Astrocyte of the cerebellum (primary cell): Measurements from ENCODE around the gene SEMA4A.
A peak's percentile ranks its signal among the peaks of the same experiment; 100 is the strongest.
"Not testable (repeated sequence)": the region's sequence is repeated elsewhere in the genome, so short reads cannot be mapped to it uniquely, and the experiment has no call there.

Experiments used
- DNase-seq: peaks from one replicate; pipeline ENCODE4 v3.0.0-alpha.2; 2011; ENCODE audit warnings: low read depth
- H3K4me3 ChIP-seq: 2 replicates; pipeline ENCODE4 v1.5.1; 2011; ENCODE audit warnings: mild to moderate bottlenecking, low read depth, low read length, moderate library complexity
- in situ Hi-C: cut with HindIII; loops from 2 replicates; pipeline ENCODE4 v1.10.0; 2017; ENCODE audit warnings: low sequenced_read_pairs
- TF ChIP-seq, protein P1 (sequence below): IDR thresholded peaks from 2 replicates; pipeline ENCODE4 v1.5.1; 2012; ENCODE audit warnings: low read length, low read depth, moderate library complexity, mild to moderate bottlenecking; ENCODE audit errors: missing control alignments

The SEMA4A gene

DNA sequence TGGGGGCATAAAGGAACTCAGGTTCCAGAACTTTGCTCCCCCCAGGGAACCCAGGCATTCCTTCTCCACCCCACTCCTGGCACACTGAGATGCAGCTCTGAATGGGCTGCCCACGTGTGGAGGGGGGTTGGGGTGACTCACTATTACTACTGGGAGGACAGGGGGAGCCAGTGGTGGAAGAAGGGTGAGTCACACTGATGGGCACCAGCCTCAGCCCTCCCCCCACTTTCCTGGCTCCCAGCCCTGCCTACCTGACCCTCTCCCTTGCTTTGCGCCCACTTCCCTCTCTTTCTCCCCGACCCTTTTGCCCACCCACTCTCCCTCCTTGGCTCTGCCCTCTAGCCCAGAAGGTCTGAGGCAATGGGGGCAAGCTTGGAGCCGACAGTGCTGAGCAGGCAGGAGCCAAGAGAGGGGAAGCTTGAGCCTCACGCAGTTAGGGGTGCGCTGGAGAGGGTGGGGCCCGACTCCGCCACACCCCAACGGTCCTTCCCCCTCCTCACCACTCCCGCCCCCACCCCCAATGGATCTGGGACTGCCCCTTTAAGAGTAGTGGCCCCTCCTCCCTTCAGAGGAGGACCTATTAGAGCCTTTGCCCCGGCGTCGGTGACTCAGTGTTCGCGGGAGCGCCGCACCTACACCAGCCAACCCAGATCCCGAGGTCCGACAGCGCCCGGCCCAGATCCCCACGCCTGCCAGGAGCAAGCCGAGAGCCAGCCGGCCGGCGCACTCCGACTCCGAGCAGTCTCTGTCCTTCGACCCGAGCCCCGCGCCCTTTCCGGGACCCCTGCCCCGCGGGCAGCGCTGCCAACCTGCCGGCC lies 39.1 kb upstream of the SEMA4A start, which contains the start of gene LMNA:
Gene LMNA (plus strand): TSS at position 611 of the 818 bp plus-strand sequence. CDS start 208 bp downstream, outside the sequence.
- peak within 1 kb of the TSS; percentile 100 for H3K4me3 ChIP-seq
- peak; percentile 88 for DNase-seq
- TF ChIP-seq, protein P1, sequence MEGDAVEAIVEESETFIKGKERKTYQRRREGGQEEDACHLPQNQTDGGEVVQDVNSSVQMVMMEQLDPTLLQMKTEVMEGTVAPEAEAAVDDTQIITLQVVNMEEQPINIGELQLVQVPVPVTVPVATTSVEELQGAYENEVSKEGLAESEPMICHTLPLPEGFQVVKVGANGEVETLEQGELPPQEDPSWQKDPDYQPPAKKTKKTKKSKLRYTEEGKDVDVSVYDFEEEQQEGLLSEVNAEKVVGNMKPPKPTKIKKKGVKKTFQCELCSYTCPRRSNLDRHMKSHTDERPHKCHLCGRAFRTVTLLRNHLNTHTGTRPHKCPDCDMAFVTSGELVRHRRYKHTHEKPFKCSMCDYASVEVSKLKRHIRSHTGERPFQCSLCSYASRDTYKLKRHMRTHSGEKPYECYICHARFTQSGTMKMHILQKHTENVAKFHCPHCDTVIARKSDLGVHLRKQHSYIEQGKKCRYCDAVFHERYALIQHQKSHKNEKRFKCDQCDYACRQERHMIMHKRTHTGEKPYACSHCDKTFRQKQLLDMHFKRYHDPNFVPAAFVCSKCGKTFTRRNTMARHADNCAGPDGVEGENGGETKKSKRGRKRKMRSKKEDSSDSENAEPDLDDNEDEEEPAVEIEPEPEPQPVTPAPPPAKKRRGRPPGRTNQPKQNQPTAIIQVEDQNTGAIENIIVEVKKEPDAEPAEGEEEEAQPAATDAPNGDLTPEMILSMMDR = no peak
- in situ Hi-C loops = no loop called here

DNA sequence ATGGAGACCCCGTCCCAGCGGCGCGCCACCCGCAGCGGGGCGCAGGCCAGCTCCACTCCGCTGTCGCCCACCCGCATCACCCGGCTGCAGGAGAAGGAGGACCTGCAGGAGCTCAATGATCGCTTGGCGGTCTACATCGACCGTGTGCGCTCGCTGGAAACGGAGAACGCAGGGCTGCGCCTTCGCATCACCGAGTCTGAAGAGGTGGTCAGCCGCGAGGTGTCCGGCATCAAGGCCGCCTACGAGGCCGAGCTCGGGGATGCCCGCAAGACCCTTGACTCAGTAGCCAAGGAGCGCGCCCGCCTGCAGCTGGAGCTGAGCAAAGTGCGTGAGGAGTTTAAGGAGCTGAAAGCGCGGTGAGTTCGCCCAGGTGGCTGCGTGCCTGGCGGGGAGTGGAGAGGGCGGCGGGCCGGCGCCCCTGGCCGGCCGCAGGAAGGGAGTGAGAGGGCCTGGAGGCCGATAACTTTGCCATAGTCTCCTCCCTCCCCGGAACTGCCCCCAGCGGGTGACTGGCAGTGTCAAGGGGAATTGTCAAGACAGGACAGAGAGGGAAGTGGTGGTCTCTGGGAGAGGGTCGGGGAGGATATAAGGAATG lies 38.4 kb upstream of the SEMA4A start:
- DNase-seq = no peak
- TF ChIP-seq, protein P1 = no peak
- peak overlapping the region; percentile 100 for H3K4me3 ChIP-seq
- in situ Hi-C loops = no loop called here

DNA sequence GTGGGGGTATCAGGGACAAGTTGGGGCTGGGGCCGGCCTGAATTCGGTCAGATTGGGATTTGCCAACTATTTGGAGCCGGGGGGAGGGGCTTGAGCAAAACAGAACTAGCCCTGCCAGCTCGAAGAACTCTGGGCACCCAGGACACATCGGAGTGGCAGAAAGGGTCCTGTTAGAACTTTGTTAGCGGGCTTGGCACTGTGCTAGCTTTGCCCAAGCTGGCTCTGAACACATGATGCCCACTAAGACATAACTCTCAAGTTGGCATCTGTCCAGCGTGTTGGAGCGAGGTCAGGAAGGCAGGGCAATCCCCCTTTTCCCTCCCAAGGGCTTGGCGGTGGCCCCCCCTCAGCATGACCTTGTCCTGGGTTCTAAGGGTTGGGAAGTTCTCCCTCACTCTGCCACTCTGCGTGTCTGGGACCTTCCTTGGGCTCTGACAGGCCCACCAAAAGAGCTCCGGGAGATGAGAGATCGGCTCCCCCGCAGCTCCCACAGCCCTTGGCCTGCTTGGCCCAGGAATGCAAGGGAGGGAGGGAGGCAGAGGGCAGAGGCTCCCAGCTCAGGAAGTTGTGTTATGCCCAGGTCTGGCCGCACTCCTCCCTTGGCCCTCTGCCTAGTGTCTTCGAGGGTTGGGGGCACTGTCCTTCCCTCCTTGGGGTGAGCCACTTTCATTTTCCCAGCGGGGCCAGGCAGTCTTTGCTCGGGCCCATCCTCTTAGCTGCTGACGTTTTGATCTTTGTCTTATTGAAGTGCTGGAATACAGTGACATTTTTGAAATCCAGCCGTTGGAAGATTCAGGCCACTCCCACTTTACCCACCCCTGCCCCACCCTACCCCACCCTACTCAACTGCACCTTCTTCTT lies 37.6 kb upstream of the SEMA4A start:
- TF ChIP-seq, protein P1 = no peak
- in situ Hi-C loops = no loop called here
- DNase-seq = no peak
- H3K4me3 ChIP-seq = peak overlapping the region; percentile 100

DNA sequence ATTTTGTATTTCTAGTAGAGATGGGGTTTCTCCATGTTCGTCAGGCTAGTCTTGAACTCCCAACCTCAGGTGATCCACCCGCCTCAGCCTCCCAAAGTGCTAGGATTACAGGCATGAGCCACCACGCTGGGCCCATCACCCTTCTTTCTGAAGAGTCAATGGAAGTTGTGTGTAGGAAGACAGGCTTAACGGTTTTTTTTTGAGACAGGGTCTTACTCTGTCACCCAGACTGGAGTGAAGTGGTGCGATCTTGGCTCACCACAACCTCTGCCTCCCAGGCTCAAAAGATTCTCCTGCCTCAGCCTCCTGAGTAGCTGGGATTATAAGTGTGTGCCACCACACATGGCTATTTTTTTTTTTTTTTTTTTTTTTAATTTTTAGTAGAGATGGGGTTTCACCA lies 36.7 kb upstream of the SEMA4A start:
- in situ Hi-C loops, DNase-seq: not testable (repeated sequence)
- H3K4me3 ChIP-seq = peak overlapping the region; percentile 100

DNA sequence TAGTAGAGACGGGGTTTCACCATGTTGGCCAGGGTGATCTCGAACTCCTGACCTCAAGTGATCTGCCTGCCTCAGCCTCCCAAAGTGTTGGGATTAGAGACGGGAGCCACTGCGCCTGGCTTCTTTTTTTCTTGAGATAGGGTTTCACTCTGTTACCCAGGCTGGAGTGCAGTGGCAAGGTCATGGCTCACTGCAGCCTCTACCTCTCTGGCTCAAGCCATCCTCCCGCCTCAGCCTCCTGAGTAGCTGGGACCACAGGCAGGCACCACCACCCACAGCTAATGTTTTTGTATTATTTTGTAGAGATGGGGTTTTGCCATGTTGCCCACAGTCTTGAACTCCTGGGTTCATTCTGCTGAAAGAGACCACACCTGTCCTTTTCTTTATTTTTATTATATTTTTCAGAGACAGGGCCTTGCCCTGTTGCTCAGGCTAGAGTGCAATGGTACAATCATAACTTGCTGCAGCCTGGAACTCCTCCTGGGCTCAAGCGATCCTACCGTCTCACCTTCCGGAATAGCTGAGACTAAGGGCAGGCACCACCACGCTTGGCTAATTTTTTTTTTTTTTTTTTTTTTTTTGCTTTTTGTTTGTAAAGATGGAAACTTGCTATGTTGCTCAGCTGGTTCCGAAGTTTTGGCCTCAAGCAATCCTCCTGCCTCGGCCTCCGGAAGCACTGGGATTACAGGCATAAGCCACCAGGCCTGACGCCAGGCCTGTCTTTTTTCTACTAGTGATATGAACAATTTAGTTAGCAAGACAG lies 35.8 kb upstream of the SEMA4A start:
- no peak for DNase-seq
- in situ Hi-C loops = no loop called here
- TF ChIP-seq, protein P1 = no peak
- H3K4me3 ChIP-seq = peak overlapping the region; percentile 100

DNA sequence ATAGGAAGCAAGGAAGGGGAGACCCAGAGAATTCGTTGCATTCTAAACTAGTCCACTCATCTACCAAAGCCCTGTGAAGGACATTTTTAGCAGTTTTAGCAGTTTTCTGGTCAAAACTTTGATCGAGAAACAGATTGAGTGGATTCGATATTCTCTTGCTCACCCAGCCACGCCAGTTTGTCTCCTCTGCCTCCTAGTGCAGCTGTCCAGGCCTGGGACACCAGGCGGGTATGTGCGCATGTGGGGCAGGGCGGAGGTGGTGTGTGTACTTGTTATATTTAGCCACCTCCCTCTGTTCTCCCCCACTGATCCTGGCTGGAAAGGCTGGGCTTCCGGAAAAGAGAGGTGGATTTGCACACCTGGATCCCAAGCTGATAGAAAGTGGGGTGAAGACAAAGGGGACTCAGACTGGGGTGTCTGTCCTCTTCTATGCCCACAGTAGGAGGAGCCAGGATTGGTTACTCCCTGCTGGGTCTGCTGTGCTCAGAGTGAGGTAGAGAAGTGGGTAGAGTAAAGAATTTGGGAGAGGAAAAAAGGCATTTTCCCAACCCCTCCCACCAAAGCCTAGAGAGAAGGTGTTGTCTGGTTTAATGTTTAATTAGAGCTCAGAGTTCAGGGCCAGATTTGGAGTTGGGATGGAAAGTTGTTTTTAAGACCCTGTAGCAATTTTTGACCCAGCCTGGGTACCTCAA lies 35.1 kb upstream of the SEMA4A start:
- peak overlapping the region; percentile 100 for H3K4me3 ChIP-seq
- TF ChIP-seq, protein P1 = no peak
- in situ Hi-C loops = no loop called here
- no peak for DNase-seq
